IPS-11a (cell line): ENCODE data around the gene NCSTN.

Experiments used
- H3K4me3 ChIP-seq: one replicate; pipeline ENCODE4 v1.5.1; 2013; ENCODE audit warnings: low read depth, low read length, control low read depth

The NCSTN gene

DNA sequence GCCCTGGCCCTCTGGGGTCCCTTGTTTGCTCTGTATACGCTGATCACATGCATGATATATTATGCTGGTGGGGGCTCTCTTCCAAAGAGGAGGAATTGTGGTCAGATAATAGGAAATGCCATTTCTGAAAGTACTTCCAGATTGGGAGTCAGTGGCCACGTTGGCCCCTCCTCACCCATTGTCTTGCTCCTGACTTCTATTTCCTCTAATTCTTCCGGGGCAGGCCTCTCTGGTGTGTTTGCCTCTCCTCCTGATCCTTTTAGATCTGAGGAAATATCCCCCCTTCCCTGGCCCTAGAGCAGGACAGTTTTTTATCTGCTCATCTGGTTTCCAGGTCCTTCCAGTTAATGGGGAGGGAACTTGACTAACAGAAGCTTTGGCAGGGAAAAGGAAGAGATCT lies 60.1 kb downstream of the NCSTN start:
- no peak overlapping the region for H3K4me3 ChIP-seq

DNA sequence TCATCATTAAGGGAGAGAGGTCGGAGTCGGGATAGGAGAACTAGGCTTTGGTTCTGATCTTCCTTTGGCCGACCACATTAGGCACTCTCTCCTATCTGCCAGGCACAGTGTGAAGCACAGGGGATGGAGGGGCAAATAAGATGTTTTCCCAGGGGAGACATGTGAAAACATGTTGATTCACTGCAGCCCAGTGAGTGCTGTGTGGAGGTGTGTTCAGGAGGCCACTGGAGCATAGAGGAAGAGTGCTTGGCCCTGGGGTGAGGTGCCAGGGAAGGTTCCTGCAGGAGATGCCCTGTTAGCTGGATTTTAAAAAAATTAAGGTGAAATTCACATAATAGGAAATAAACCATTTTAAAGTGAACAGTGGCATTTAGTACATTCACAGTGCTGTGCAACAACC lies 60.9 kb downstream of the NCSTN start:
- no peak overlapping the region for H3K4me3 ChIP-seq

DNA sequence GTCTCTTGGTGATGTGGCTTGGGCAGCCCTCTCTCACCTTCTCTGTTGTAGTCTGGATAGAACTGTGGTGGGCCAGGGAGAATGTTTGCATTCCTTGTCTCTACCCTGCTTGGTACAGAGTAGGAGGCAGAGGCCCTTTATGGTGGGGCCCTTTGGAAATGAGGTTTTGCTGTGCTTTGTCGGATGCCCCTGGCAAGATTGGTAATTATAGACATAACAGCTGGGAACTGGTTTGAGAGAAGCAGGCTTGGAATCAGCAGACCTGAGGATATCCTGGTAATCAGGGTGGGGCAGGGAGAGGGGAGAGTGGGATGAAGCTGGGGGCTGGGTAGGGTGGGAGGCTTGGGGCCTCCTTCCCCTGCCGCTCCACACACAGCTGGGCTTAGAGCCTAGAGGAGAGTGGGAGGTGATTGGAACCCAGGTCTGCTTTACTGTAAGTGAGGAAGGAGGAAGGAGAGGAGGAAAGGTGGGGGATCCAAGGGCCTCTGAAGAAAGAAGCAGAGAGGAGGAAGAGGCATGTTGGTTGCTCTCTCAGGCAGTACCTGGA lies 62.2 kb downstream of the NCSTN start:
- H3K4me3 ChIP-seq: no peak overlapping the region

DNA sequence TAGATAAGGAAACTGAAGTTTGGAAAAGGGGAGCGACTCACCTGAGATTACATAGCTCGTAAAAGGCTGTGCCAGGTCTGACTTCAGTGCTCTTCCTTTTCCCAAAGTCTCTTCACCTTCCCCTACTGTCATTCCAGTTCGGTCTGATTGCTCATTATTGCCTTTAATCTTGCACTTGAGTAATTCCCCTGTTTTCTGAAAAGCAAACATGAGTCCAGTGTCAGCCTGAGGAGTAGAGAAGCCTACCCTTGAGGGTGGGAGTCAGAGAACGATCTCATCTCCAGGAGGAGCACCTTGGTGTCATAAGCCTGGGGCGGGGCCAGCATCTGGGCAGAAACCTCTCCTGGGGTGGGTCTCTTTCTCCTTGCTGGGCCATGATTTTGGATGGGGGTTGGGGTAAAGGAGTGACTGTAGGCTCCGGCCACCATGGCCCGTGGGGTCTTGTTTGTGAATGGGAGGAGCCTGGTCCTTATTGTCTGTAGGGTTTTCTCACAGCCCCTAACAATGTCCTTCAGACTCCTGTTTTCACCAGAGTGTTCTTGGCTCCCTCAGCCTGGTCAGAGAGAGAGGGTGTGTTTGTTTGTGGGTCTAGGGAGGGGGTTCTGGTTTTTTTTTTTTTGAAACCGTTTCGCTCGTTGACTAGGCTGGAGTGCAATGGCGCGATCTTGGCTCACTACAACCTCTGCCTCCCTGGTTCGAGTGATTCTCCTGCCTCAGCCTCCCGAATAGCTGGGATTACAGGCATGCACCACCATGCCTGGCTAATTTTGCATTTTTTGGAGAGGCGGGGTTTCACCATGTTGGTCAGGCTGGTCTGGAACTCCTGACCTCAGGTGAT lies 63.2 kb downstream of the NCSTN start:
- H3K4me3 ChIP-seq: no peak overlapping the region

DNA sequence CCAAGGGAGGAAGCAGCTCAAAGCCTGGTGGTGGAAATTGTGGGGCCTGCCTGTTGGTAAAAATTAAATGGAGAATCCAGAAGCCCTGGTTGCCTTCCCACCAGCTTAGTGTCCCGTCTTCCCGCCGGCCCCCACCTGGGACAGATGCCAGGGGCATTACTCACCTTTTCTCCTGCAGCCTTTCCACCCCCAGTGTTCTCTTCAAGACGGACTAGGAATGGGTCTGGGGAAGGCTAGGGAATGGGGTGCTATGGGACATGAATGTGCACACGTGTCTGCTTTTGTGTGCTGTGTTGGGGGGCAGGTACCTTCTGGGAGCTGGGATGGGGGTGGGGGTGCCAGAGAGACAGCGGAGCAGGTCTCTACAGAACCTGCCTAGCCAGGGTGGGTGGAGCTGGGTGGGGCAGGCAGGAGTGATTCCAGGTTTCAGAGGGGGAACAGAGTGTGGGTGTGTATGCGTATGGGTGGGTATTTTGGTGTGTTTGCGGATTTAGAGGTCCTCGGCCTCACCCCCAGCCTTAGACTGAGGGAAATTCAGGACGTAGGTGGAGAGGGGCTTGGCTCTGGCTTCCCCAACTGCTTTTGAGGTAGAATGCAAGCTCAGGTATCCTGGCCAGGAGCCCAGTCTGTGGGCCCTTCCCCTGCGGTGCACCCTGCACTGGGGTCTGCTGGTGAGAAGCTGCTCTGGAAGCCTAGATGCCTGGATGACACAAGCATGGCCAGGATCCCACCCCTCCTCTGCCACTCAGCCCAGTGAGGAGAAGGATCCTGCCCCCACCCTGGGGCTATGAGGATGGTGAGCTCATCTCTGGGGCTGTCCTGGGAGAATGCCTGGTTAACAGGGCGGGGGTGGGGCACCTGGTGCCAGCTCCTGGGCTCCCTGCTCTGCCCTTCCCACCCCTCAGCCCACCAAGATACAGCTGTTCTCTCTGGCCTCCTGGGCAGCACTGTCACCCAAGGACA lies 64.9 kb downstream of the NCSTN start:
- no peak overlapping the region for H3K4me3 ChIP-seq
